ENCODE results near the gene DISC1.

DISC1 gene

GRCh38 chr1:231970684-231971083, 344.1 kb downstream of the DISC1 start:
- no peak overlapping the region for H3K4me3 ChIP-seq (ENCODE audit: low read length)
- no peak for TF ChIP-seq ZNF274 (IDR thresholded peaks at IDR 0.05; ENCODE audit: low read depth, low read length)

GRCh38 chr1:231971397-231972110, 345.0 kb downstream of the DISC1 start:
- H3K4me3 ChIP-seq (ENCODE audit: low read length): no peak overlapping the region
- TF ChIP-seq ZNF274 (IDR thresholded peaks at IDR 0.05; ENCODE audit: low read depth, low read length): no peak

- H3K4me3 ChIP-seq (ENCODE audit: low read length): no peak overlapping the region
- no peak for TF ChIP-seq ZNF274 (IDR thresholded peaks at IDR 0.05; ENCODE audit: low read depth, low read length)
Measured at GRCh38 chr1:231972111-231972445, 345.5 kb downstream of the DISC1 start.

- H3K4me3 ChIP-seq (ENCODE audit: low read length): no peak overlapping the region
- no peak for TF ChIP-seq ZNF274 (IDR thresholded peaks at IDR 0.05; ENCODE audit: low read depth, low read length)
Measured at GRCh38 chr1:231973830-231974229, 347.2 kb downstream of the DISC1 start.

GRCh38 chr1:231976231-231976630, 349.6 kb downstream of the DISC1 start:
- no peak for TF ChIP-seq ZNF274 (IDR thresholded peaks at IDR 0.05; ENCODE audit: low read depth, low read length)
- no peak overlapping the region for H3K4me3 ChIP-seq (ENCODE audit: low read length)

- H3K4me3 ChIP-seq (ENCODE audit: low read length): no peak overlapping the region
- no peak for TF ChIP-seq ZNF274 (IDR thresholded peaks at IDR 0.05; ENCODE audit: low read depth, low read length)
Measured at GRCh38 chr1:231981675-231982074, 355.1 kb downstream of the DISC1 start.

GRCh38 chr1:231982871-231983587, 356.4 kb downstream of the DISC1 start:
- H3K4me3 ChIP-seq (ENCODE audit: low read length): no peak overlapping the region
- no peak for TF ChIP-seq ZNF274 (IDR thresholded peaks at IDR 0.05; ENCODE audit: low read depth, low read length)

GRCh38 chr1:231983588-231984193, 357.1 kb downstream of the DISC1 start:
- no peak for TF ChIP-seq ZNF274 (IDR thresholded peaks at IDR 0.05; ENCODE audit: low read depth, low read length)
- no peak overlapping the region for H3K4me3 ChIP-seq (ENCODE audit: low read length)

- TF ChIP-seq ZNF274 (IDR thresholded peaks at IDR 0.05; ENCODE audit: low read depth, low read length): no peak
- no peak overlapping the region for H3K4me3 ChIP-seq (ENCODE audit: low read length)
Measured at GRCh38 chr1:231985296-231986023, 358.9 kb downstream of the DISC1 start.

GRCh38 chr1:231986631-231987336, 360.2 kb downstream of the DISC1 start:
- no peak for TF ChIP-seq ZNF274 (IDR thresholded peaks at IDR 0.05; ENCODE audit: low read depth, low read length)
- no peak overlapping the region for H3K4me3 ChIP-seq (ENCODE audit: low read length)

- no peak overlapping the region for H3K4me3 ChIP-seq (ENCODE audit: low read length)
- no peak for TF ChIP-seq ZNF274 (IDR thresholded peaks at IDR 0.05; ENCODE audit: low read depth, low read length)
Measured at GRCh38 chr1:231990388-231990787, 363.8 kb downstream of the DISC1 start.

GRCh38 chr1:231991231-231991630, 364.6 kb downstream of the DISC1 start:
- no peak for TF ChIP-seq ZNF274 (IDR thresholded peaks at IDR 0.05; ENCODE audit: low read depth, low read length)

GRCh38 chr1:231993968-231994455, 367.4 kb downstream of the DISC1 start:
- H3K4me3 ChIP-seq (ENCODE audit: low read length): no peak overlapping the region
- TF ChIP-seq ZNF274 (IDR thresholded peaks at IDR 0.05; ENCODE audit: low read depth, low read length): no peak

More at GRCh38 chr1:231991231-231991630, 364.6 kb downstream of the DISC1 start:
- no peak overlapping the region for H3K4me3 ChIP-seq (ENCODE audit: low read length)

- TF ChIP-seq ZNF274 (IDR thresholded peaks at IDR 0.05; ENCODE audit: low read depth, low read length): no peak
- H3K4me3 ChIP-seq (ENCODE audit: low read length): no peak overlapping the region
Measured at GRCh38 chr1:231998791-231999190, 372.2 kb downstream of the DISC1 start.
